Measurements from ENCODE around the gene LNX1. TPM values are rescaled to one million over a fixed set of nuclear protein-coding genes. Genes with fewer than 3 reads are reported as not detected.

LNX1 gene
- total RNA-seq, 1 donor from 2014 or later: 0.10 TPM

DNA sequence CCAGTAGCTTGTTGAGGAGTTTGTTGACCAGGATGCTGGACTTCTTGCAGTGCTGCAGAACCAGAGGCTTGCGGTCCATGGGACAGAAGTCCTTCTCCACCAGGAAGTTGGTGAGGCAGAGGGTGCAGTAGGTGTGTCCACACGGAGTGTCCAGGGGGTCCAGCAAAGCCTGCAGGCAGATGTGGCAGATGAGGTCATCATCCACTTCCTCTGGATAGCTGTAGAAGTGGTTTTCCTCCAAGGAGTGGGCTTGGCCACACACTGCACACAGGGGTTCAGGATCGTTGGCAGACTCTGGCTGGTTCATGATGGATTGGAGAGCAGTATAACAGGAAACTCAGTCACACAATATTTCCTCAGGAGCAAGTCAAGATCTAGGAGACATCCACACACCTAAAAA is 17.6 kb downstream of the LNX1 start:
- no peaks in the 10 kb centered on the region for H3K27me3 Mint-ChIP-seq (ENCODE audit: unreplicated experiment)
- no peak overlapping the region for H3K27ac Mint-ChIP-seq (ENCODE audit: unreplicated experiment)
- no peaks in the 10 kb centered on the region for H3K4me1 Mint-ChIP-seq (ENCODE audit: low read depth, unreplicated experiment)
- no peaks in the 10 kb centered on the region for H3K36me3 Mint-ChIP-seq (ENCODE audit: unreplicated experiment)
- H3K9me3 Mint-ChIP-seq (ENCODE audit: unreplicated experiment): no peaks in the 10 kb centered on the region
- H3K4me3 Mint-ChIP-seq (ENCODE audit: unreplicated experiment): no peak overlapping the region
- TF ChIP-seq, protein P1, sequence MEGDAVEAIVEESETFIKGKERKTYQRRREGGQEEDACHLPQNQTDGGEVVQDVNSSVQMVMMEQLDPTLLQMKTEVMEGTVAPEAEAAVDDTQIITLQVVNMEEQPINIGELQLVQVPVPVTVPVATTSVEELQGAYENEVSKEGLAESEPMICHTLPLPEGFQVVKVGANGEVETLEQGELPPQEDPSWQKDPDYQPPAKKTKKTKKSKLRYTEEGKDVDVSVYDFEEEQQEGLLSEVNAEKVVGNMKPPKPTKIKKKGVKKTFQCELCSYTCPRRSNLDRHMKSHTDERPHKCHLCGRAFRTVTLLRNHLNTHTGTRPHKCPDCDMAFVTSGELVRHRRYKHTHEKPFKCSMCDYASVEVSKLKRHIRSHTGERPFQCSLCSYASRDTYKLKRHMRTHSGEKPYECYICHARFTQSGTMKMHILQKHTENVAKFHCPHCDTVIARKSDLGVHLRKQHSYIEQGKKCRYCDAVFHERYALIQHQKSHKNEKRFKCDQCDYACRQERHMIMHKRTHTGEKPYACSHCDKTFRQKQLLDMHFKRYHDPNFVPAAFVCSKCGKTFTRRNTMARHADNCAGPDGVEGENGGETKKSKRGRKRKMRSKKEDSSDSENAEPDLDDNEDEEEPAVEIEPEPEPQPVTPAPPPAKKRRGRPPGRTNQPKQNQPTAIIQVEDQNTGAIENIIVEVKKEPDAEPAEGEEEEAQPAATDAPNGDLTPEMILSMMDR (IDR thresholded peaks at IDR 0.05; ENCODE audit: partially characterized antibody, unreplicated experiment): no peak
- DNase-seq: no peak

GRCh38 chr4:53572600-53572994 is 18.7 kb downstream of the LNX1 start:
- TF ChIP-seq, protein P1 (IDR thresholded peaks at IDR 0.05; ENCODE audit: partially characterized antibody, unreplicated experiment): no peak
- Mint-ChIP-seq H3K9me3 (ENCODE audit: unreplicated experiment) (no peaks in the 10 kb centered on the region), H3K4me3 (ENCODE audit: unreplicated experiment) (no peak overlapping the region), H3K27me3 (ENCODE audit: unreplicated experiment) (peaks cover 2% of the 10 kb centered on the region), H3K36me3 (ENCODE audit: unreplicated experiment) (no peaks in the 10 kb centered on the region), H3K27ac (ENCODE audit: unreplicated experiment) (no peak overlapping the region), H3K4me1 (ENCODE audit: low read depth, unreplicated experiment) (no peaks in the 10 kb centered on the region)
- no peak for DNase-seq

GRCh38 chr4:53571936-53572599 is 19.2 kb downstream of the LNX1 start:
- TF ChIP-seq, protein P1 (IDR thresholded peaks at IDR 0.05; ENCODE audit: partially characterized antibody, unreplicated experiment): no peak
- H3K4me1 Mint-ChIP-seq (ENCODE audit: low read depth, unreplicated experiment): no peaks in the 10 kb centered on the region
- H3K36me3 Mint-ChIP-seq (ENCODE audit: unreplicated experiment): no peaks in the 10 kb centered on the region
- no peak overlapping the region for H3K4me3 Mint-ChIP-seq (ENCODE audit: unreplicated experiment)
- no peak for DNase-seq
- no peaks in the 10 kb centered on the region for H3K9me3 Mint-ChIP-seq (ENCODE audit: unreplicated experiment)
- no peak overlapping the region for H3K27ac Mint-ChIP-seq (ENCODE audit: unreplicated experiment)
- H3K27me3 Mint-ChIP-seq (ENCODE audit: unreplicated experiment): peaks cover 2% of the 10 kb centered on the region

DNA sequence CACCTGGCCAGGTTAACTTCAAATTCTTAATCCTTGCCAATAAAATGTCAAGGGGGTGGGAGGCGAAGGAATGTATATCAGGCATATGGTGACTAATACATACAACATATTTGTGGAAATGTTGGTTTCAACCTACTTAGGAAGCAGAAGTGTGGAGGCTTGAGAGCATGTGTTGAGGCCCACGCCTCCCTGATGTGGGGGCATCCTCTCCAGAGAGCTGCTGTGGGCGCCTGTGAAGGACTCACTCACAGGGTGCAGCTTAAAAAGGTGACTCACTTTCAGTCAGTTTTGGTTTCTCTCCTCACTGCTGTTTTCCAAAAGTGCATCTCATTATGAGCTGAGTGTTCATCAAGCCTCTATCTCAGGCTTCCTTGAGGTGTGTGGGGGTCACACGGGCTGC is 27.5 kb downstream of the LNX1 start:
- no peaks in the 10 kb centered on the region for H3K36me3 Mint-ChIP-seq (ENCODE audit: unreplicated experiment)
- peaks cover 2% of the 10 kb centered on the region for H3K27me3 Mint-ChIP-seq (ENCODE audit: unreplicated experiment)
- H3K4me1 Mint-ChIP-seq (ENCODE audit: low read depth, unreplicated experiment): peaks cover 7% of the 10 kb centered on the region
- no peak overlapping the region for H3K4me3 Mint-ChIP-seq (ENCODE audit: unreplicated experiment)
- no peak for DNase-seq
- H3K9me3 Mint-ChIP-seq (ENCODE audit: unreplicated experiment): no peaks in the 10 kb centered on the region
- H3K27ac Mint-ChIP-seq (ENCODE audit: unreplicated experiment): no peak overlapping the region
- TF ChIP-seq, protein P1 (IDR thresholded peaks at IDR 0.05; ENCODE audit: partially characterized antibody, unreplicated experiment): no peak

- peaks cover 16% of the 10 kb centered on the region for H3K4me1 Mint-ChIP-seq (ENCODE audit: low read depth, unreplicated experiment)
- H3K27ac Mint-ChIP-seq (ENCODE audit: unreplicated experiment): no peak overlapping the region
- no peaks in the 10 kb centered on the region for H3K36me3 Mint-ChIP-seq (ENCODE audit: unreplicated experiment)
- no peak for DNase-seq
- TF ChIP-seq, protein P1 (IDR thresholded peaks at IDR 0.05; ENCODE audit: partially characterized antibody, unreplicated experiment): no peak
- no peaks in the 10 kb centered on the region for H3K27me3 Mint-ChIP-seq (ENCODE audit: unreplicated experiment)
- no peaks in the 10 kb centered on the region for H3K9me3 Mint-ChIP-seq (ENCODE audit: unreplicated experiment)
- H3K4me3 Mint-ChIP-seq (ENCODE audit: unreplicated experiment): no peak overlapping the region
Observed at GRCh38 chr4:53562409-53562808, 28.9 kb downstream of the LNX1 start.
